ENCODE measurements around the gene GRIP2.

GRIP2 gene

DNA sequence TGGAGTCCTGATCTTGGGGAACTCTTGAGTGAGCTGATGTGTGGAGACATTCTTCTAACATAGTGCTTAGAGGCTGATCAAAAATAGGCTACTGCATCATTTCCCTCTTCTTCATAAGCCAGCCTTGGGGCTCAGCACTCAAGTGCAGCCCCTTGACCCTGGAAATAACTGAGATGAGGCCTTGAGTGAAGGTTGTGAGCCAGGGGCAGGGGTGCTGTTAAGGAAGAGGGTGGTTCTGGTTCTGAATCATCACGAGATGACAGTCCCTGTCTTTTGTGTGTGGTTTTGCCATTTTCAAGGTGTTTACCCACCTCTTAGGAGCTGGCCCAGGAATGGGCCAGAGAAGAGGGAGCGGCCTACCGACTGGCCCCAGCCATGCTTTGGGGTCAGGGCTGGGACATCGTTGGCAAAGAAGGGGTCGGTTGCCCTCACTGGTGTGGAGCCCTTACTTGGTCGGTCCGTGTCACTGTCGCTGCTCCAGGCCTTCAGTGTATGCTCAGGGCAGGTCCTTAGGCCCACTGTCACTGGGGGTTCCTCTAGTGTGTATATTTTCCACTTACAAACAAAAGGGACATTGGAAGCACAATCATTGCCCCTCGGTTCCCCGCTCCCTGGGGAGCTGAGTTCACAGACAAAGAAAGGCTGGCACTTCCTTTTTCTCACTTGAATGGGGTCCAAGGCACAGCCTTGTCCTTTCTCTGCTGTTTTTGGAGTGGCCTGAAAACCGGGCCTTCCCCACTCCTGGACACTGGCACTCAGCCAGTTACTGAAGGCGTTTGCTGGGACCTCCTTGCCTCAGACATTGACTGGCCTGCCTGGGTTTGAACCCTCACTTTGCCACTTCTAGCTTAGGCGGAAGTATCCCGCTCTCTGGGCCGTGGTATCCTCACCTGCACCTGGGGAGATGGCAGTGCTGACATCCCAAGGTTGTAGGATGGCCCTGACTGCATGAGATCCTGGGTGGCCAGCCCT is 91.1 kb downstream of the GRIP2 start:
- no peak for DNase-seq

DNA sequence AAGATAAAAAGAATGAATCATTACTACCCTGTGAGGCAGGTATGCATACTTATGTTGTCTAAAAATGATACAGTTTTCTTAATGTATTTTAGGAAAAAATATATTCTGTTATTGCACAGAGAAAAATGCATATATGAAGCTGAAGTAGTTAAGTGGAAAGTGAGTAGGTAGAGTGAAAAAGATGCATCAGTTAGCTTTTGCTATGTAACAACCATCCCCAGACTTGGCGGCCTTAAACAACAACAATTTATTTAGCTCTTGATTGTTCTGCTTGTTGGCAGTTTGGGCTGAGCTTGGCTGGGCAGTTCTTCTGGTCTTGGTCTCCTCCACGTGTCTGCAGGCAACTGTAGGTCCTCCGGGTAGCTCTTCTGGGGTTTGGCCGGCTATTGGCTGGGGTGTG is 92.1 kb downstream of the GRIP2 start:
- DNase-seq, result no peak

DNA sequence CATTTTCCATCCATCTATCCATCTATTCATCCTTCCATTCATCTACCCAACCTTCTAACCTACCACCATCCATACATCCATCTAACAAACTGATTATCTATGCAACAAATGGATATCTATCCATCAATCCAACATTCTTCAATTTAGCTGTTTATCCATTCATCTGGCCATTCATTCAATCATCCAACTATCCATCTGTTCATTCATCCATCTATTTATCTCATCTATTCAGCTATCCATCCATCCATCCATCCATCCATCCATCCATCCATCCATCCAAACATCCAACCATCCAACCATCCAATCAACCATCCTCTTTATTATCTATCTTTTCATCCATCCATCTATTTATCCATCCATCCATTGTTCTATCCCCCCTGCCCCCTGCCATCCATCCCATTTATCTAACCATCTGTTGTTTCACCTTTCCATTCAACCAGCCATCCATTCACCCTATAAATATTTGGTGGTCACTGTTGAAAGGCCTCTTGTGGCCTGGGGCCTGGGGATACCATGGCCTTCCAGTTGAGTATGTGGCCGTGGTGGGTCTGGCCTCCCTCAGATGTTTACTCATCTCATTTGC is 93.1 kb downstream of the GRIP2 start:
- DNase-seq, result no peak

DNA sequence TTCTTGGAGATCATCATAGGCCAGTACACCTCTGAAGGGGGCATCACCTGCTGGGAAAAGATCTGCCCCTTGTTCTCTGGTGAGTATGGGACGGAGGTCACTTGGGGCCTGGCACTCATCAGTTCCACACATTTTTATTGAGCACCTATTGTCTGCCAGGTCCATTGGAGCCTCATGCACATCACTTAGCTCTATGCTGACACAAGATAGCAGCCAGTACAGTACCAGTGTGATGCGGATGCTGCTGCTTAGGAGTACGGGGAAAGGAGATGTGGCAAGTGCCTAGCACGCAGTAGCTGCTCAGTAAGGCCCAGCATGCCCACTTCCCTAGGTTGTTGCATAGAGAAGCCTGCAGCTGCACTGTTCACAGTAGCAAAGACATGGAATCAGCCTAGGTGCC is 94.4 kb downstream of the GRIP2 start:
- no peak for DNase-seq

DNA sequence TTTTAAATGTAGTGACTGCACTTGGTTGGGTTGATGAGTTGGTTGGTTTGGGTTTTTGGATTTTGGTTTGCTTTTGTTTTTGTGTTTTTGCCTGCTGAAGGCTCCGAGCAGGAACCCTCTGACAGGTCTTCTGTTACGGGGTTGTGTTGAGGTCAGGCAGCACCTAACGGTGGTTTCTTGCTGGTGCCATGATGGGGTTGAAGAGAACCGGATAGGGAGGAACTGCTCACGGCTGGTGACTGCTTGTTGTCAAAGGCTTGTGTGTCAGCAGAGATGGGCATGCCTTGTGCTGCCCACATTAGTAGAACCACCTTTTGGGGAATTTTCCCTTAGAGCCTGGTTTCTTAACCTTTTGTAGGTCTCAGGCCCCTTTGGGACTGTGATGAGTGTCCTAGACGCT is 95.8 kb downstream of the GRIP2 start:
- DNase-seq, result no peak

DNA sequence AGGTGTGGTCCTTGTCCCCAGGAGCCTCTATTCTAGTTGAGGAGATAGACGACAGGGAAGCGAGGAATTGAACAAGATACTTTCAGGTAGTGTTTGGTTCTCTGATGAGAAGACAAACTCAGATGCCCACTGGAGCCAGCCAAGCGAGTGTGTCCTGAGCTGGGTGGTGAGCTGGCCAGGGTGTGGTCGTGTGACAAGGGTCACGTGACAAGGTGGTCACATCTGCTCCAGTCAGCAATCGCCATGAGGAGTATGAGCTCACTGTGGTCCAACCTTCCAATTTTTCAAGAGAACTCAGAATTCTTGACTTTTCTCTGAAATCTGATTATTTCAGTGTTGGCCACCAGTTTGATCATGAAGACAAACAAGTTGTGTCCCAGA is 98.2 kb downstream of the GRIP2 start:
- DNase-seq, result no peak

DNA sequence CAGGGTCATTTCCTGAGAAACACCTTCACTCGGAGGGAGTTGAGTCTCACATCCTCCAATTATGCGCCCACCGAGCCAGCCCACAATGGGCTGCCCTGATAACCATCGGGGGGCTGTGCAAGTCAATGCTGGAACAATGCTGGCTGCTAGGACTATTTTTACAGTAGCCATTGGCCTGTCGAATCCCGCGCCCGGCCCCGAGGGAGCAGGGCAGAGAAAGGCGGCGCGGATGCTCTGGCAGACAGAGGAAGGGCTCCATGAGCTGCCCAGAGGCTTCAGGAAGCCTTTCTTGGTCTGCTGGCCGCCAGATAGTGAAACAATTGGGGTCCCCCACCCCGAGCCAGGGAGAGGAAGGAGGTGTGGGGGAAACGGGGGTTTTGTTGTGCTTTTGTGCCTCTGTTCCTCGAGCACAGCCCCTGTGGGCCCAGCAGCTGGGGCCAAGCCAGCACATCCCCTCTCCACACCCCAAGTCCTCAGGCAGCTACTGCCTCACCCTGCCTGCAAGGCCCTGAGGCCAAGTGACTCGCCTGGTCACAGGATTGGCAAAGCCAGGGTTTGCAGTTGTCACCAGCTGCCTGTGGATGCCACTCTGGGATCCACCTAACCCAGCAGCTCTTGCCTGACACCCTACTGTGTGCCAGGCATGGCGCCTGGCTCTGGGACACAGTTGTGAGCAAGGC is 98.8 kb downstream of the GRIP2 start:
- DNase-seq, result no peak

DNA sequence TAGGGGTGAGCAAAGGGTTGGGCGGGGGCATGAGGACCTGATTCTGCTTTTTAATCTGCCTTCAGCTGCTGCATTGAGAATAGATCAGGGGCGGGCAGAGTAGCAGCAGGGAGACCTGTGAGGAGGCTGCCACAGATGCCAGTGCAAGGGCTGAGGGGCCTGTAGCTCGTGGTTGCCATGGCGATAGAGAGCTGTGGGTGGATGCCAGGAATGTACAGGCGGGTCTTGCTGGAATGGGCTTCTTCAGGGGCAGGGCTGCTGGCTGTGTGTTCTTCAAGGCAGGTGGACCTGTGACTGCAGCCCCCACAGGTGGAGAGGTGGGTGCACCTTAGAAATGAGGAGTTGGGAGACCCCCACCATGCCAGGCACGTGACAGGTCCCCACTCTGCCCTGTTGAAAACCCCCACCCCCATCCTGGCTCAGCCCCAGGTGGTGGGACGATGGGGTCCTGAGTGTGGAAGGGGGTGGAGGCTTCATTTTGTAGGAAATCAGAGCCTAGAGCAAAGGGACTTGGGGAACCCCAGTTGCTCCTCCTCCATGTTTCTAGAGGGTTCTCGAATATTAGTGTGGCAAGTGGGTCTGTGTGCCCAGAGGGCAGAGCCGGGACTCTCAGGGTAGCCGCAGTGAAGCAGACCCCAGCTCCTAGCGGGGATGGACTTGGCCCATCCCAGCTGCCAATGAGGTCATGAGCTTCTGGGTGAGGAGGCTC is 99.5 kb downstream of the GRIP2 start:
- DNase-seq, result peak; percentile 26

DNA sequence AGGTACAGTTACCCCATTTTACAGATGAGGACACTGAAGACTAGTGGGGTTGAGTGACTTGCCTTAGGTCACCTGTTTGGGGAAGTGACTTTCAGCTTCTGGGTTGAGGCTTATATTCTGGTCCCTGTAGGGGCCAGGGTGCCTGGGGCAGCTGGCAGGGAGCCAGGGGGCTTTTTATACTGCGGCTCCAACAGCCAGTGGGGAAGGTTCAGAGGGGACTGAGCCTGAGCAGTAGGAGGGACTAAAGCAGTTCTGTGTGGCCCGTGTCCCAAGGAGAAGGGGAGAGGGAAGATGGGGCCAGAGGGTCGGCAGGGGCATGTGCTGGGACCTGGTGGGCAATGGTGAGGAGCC is 100.0 kb downstream of the GRIP2 start:
- no peak for DNase-seq

DNA sequence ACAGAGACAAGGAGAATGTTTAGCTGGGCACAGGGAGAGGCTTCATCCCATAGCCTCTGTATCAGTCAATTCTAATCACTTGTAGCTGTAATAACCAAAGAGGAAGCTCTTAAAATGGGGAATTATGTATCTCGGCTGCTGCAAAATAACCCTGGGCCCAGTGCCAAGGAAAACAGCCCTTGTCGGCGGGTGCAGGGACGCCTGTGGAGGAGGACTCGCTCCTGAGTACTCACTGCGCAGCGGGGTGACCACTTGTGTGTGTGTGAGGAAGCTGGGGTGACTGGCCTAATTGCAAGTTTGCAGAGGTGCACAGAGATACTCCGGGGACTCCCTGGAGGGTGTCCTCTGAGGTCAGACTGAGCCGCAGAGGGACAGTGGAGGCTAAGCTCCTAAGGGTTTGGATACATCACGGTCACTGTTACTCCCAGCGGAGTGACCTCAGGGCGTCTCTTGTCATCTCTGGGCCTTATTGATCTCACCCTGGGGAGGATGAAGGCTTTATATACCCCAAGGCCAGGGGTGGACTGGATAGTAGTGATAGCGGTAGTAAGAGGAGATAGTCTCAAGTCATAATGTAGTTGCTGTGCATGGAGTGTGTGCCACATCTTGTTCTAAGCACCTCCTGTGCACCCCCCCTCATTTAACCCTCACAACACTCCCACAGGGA is 100.5 kb downstream of the GRIP2 start:
- peak; percentile 86 for DNase-seq
